Stimulated activated CD8-positive, alpha-beta memory T cell treated with anti-CD3 and anti-CD28 coated beads, Interleukin-12 subunit alpha, Interleukin-12 subunit beta, amount 100 ng/mL, for 1 hour (primary cell): ENCODE results near the gene CLEC4F.
"Not testable (repeated sequence)": the region's sequence is repeated elsewhere in the genome, so short reads cannot be mapped to it uniquely, and the experiment has no call there.

Experiments used
- DNase-seq: peaks from one replicate; pipeline ENCODE4 v3.0.0-alpha.2; 2020; ENCODE audit warnings: low read depth

Gene CLEC4F

GRCh38 chr2:70826696-70827350, 6.4 kb upstream of the CLEC4F start:
- no peak for DNase-seq

- DNase-seq, result no peak
Measured at GRCh38 chr2:70823249-70823648, 2.9 kb upstream of the CLEC4F start.

- DNase-seq, result no peak
Measured at GRCh38 chr2:70822843-70823242, 2.4 kb upstream of the CLEC4F start.

- no peak for DNase-seq
Measured at GRCh38 chr2:70817284-70817954, 3.0 kb downstream of the CLEC4F start.

DNA sequence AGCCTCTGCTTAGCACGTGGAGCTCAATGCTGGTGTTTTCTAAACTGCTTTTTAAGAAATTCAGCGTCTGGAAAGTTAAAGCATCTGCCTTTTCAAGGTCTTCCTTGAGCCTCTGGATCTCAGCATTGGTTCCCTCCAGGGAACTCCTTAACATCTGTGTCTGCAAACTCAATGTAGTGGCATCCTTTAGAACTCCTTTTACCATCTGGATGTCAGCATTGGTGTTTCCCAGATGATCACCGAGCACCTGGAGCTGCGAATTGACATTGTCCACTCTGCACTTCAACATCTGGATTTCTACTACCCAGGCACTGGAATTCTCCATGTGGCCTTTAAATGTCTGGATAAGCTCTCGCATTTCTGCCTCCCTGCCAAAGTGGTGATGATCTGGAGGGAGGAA, 3.7 kb downstream of the CLEC4F start:
- no peak for DNase-seq

- DNase-seq, result no peak
Measured at GRCh38 chr2:70808983-70809958, 11.1 kb downstream of the CLEC4F start.

GRCh38 chr2:70807828-70808118, 12.6 kb downstream of the CLEC4F start:
- no peak for DNase-seq

- DNase-seq, result no peak
Measured at GRCh38 chr2:70807102-70807827, 13.1 kb downstream of the CLEC4F start.

- no peak for DNase-seq
Measured at GRCh38 chr2:70806620-70807019, 13.8 kb downstream of the CLEC4F start.

- no peak for DNase-seq
Measured at GRCh38 chr2:70806013-70806412, 14.4 kb downstream of the CLEC4F start.

DNA sequence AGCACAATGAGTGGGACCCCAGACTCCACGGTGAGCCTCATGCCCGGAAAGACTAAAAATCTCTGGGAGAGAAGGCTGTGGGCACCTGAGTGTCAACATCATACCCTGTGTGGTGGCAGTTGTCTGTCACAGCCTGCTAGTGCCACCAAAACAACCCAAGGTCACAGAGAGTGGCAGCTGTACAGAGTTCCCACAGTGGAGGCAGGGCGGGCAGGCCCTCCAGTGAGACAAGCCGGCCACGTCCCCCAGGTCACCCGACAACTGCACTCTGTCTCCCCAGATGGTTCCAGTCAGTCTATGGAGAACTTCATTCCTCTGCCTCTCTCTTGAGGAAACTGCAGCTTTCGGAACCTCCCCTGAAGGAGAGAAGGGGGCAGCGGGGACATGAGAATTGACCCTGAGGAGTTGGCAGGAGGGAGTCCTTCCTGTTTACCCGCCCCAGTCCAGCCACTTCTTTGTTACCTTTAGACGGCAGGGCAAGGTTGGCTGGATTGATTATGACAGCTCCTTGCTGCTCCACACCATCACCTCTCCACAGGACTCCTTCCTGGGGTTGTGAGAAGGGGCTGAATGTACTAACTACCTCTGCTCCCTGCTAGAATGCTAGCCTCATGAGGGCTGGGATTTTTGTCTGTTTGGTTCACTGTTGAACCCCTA, 18.7 kb downstream of the CLEC4F start:
- DNase-seq, result no peak

- DNase-seq, result no peak
Measured at GRCh38 chr2:70799706-70800105, 20.7 kb downstream of the CLEC4F start.

DNA sequence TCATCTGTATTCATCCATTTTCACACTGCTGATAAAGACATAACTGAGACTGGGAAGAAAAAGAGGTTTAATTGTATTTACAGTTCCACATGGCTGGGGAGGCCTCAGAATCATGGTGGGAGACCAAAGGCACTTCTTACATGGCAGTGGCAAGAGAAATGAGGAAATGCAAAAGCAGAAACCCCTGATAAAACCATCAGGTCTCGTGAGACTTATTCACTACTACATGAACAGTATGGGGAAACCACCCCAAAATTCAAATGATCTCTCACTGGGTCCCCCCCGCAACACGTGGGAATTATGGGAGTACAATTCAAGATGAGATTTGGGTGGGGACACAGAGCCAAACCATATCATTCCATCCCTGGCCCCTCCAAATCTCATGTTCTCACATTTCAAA, 22.4 kb downstream of the CLEC4F start:
- DNase-seq, result not testable (repeated sequence)

DNA sequence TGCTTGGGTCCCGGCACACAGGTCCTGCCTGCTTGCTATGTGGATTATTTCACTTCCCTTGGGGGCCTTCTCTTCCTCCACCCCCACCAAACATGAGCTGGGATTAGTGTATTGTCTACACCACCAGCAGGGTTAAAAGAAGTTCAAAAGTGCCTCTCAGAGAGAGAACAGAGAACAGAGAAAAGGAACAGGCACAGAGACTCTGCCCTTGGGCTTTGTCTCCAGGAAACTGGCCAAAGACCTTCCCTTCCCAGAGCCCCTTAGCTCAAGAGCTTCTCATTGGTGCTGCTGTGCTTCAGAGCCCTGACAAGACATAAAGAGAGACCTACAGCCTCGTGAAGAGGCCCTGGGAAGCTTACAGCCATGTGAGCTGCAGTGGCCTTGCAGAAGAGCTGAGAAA, 22.9 kb downstream of the CLEC4F start:
- no peak for DNase-seq

DNA sequence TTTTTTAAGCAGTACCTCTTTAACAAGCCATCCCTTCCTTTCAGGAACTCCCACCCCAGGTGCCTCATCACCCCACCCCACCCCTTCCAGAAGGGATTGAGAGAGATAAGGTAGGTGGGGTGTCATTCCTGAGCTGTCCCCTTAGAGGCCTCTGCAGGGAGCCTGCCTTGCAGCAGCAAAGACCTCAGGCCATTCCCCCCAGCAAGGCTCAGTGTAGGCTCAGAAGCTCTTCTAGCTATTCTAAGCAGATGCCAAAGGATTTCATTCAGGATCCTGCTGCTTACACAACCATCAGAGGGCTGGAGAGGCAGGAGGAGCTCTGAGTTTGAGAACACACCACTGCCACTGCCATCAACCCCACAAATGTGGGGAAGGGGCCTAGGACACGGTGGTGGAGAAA, 24.1 kb downstream of the CLEC4F start:
- no peak for DNase-seq

DNA sequence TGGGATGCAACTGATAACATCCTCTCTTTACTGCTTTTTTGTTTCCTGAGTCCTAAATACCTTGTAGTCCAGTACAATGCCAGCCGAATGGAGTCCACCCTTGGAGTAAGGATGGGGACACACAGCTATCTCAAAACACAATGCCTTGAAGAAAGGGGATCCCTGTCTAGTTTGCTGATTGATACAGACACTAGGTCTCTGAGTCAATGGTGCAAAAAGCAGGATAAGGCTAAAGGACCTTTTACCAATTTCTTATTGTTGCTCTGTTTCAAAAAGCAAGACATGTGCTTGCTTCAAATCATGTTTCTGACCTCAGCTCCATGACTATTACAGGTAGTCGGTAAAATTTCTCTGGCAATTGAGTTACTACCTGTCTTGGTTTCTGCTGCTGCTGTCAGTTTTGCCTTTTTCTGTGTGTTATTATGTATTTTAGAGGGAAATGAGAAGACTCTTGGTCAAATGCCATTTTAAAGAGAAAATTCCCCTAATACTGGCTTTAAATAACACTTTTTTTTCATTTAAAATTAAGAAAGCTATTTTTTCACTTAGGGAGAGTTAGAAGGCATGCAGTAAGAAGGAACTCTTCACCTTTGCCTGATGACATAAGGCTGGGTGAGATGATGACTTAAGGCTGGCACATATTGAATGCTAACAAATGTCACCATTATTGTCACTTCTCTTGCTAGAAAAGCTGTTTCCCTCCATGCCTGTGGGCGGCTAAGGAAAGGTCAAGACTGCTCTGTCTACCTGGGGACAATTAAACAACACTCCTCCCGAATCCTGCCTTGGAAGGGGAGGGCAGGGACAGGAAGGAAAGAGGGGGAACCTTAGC, 25.0 kb downstream of the CLEC4F start:
- no peak for DNase-seq

DNA sequence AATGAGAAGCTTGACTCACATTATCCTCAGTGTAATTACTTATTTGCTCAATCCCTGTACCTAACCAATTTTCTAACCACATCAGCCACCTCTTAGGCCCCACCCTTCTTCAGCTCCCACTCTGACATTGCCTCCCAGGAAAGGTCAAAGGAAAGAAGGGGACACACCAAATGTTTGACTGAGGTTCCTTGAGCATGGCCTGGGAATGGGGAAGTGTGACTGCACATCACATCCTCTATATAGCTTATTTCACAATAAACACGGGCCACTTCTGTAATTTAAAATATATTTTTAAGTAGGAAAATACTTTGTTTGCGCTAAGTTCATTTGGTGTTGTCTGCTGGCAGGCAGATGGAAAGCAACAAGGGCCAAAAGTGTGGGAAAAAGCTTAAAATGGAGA, 26.9 kb downstream of the CLEC4F start:
- no peak for DNase-seq

GRCh38 chr2:70790136-70790828, 30.1 kb downstream of the CLEC4F start, which contains the start of gene FIGLA:
Gene FIGLA, minus strand, starts transcription at chr2:70790643. Its CDS starts 5 bp downstream, at chr2:70790638.
- DNase-seq, result no peak

DNA sequence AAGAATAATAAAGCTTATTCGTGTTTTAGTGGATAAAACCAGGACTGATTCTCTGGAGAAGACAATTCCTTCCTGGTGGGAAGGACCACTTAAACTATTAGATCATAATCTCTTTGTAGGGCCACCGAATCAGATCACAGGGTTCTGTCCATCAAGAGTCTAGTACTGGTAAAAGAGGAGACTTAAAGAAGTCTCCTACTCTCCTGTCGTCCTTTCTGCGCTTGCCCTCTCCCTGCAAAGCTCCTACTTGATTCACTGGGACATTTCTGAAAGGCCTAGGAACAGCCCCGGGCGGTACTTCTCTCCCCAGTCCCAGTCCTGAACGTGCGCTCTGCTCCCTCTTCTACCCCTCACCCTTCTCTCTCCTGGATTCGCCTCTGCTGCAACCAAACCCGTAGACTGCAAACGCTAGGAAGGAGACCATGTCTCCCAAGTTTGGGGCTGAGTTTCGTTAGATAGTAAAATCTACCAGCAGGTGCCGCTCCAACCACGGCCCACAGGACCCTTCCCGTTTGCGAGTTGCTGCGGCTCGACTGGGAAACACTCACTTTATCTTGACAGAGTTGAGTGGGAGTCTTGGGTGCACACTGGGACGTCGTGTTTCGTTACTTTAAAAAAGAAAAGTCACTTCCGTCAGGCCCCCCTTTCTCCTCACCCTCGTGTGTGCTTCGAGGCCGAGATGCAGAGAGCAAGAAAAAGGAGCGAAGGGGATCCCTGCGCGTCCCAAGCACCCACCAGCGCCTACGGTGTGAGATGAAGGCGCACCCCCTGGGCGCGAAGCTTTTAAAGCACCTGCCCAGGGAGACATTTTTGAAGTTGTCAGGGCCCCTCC, 30.9 kb downstream of the CLEC4F start:
- peak; percentile 33 for DNase-seq
